H54 (cell line): Measurements from ENCODE around the gene VPS45.

ENCODE experiments used
- DNase-seq: peaks from one replicate; pipeline ENCODE4 v3.0.0; 2011; ENCODE audit warnings: low spot score, mixed read lengths; ENCODE audit not compliant: insufficient read length
- FAIRE-seq: peaks from 3 replicates; lab custom pipeline; 2011; peaks lifted over from hg19 to GRCh38; lab: Jason Lieb, UNC
- POLR2A ChIP-seq: IDR thresholded peaks from 2 replicates; pipeline ENCODE4 v1.6.1; 2011; ENCODE audit warnings: low read depth, mild to moderate bottlenecking, low read length

The VPS45 gene

GRCh38 chr1:150061632-150062101 is 5.9 kb upstream of the VPS45 start:
- peak; percentile 15 for DNase-seq
- TF ChIP-seq POLR2A, result no peak
- FAIRE-seq, result peak; percentile 98

GRCh38 chr1:150062113-150062512 is 5.5 kb upstream of the VPS45 start:
- FAIRE-seq (no peak), DNase-seq (no peak)
- no peak for TF ChIP-seq POLR2A

GRCh38 chr1:150065184-150065871 is 2.2 kb upstream of the VPS45 start:
- DNase-seq (no peak), FAIRE-seq (no peak)
- no peak for TF ChIP-seq POLR2A

- no peak for TF ChIP-seq POLR2A
- DNase-seq (no peak), FAIRE-seq (no peak)
These were observed 1.2 kb upstream of the VPS45 start for GRCh38 chr1:150066328-150066727.

GRCh38 chr1:150066838-150067183 is 765 bp upstream of the VPS45 start:
- no peak for TF ChIP-seq POLR2A
- FAIRE-seq, result no peak
- DNase-seq, result no peak

GRCh38 chr1:150068109-150068435 is 496 bp downstream of the VPS45 start:
- DNase-seq, result no peak
- no peak for TF ChIP-seq POLR2A
- no peak for FAIRE-seq

- FAIRE-seq, result no peak
These were observed 2.3 kb downstream of the VPS45 start for GRCh38 chr1:150069923-150070322.

GRCh38 chr1:150072959-150073358 is 5.4 kb downstream of the VPS45 start:
- FAIRE-seq, result peak; percentile 36
- TF ChIP-seq POLR2A, result no peak
- no peak for DNase-seq

More at GRCh38 chr1:150069923-150070322, 2.3 kb downstream of the VPS45 start:
- TF ChIP-seq POLR2A, result no peak
- DNase-seq, result no peak

GRCh38 chr1:150073516-150073915 is 5.9 kb downstream of the VPS45 start:
- DNase-seq (no peak), FAIRE-seq (no peak)
- no peak for TF ChIP-seq POLR2A

- FAIRE-seq (no peak), DNase-seq (no peak)
- TF ChIP-seq POLR2A, result no peak
These were observed 8.5 kb downstream of the VPS45 start for GRCh38 chr1:150076066-150076465.

- FAIRE-seq, result no peak
These were observed 9.4 kb downstream of the VPS45 start for GRCh38 chr1:150076985-150077384.

GRCh38 chr1:150080784-150081183 is 13.2 kb downstream of the VPS45 start:
- FAIRE-seq (no peak), DNase-seq (no peak)

More at GRCh38 chr1:150076985-150077384, 9.4 kb downstream of the VPS45 start:
- TF ChIP-seq POLR2A, result no peak
- DNase-seq, result no peak

GRCh38 chr1:150082494-150082893 is 14.9 kb downstream of the VPS45 start:
- DNase-seq, result no peak
- TF ChIP-seq POLR2A, result no peak
- FAIRE-seq, result no peak

More at GRCh38 chr1:150080784-150081183, 13.2 kb downstream of the VPS45 start:
- no peak for TF ChIP-seq POLR2A

- DNase-seq (no peak), FAIRE-seq (peak; percentile 45)
- TF ChIP-seq POLR2A, result no peak
These were observed 16.3 kb downstream of the VPS45 start for GRCh38 chr1:150083907-150084306.

- FAIRE-seq (no peak), DNase-seq (no peak)
- no peak for TF ChIP-seq POLR2A
These were observed 17.8 kb downstream of the VPS45 start for GRCh38 chr1:150085406-150085805.

GRCh38 chr1:150087415-150087814 is 19.8 kb downstream of the VPS45 start:
- TF ChIP-seq POLR2A, result no peak
- no peak for DNase-seq
- FAIRE-seq, result peak; percentile 6
